ENCODE measurements around the gene PRDM12. TPM values are rescaled to one million over a fixed set of nuclear protein-coding genes. Genes with fewer than 3 reads are reported as not detected.

PRDM12 gene
- total and polyA plus RNA-seq, 2 of the 8 experiments (the other 6 are each of a cell fraction or from before 2014, with no cell fraction given): 0.14 to 0.22 TPM

GRCh38 chr9:130638284-130639123 is 25.9 kb upstream of the PRDM12 start:
- H3K4ac ChIP-seq (replicated peaks; ENCODE audit: insufficient read length, low read depth, low read length): peak overlapping the region; percentile 61
- H3K23ac ChIP-seq (ENCODE audit: insufficient read length): no peak overlapping the region
- H3K36me3 ChIP-seq (ENCODE audit: control insufficient read depth in 2 of 4, insufficient read depth in 4 of 4, low read length in 3 of 4): peaks cover 7 to 40% (median 16%) of the 10 kb centered on the region in 4 experiments; a peak in 7 of 8 replicates
- no peak overlapping the region; the same call in 1 of the 2 replicates for H3K18ac ChIP-seq (ENCODE audit: extremely low read depth, low read length)
- TF ChIP-seq HDAC2 (IDR thresholded peaks at IDR 0.05; ENCODE audit: borderline replicate concordance in 1 of 2, low read depth in 2 of 2, low read length in 2 of 2): no peak
- TF ChIP-seq ZNF274 (IDR thresholded peaks at IDR 0.05; ENCODE audit: borderline replicate concordance, extremely low read depth, low read length): no peak
- TF ChIP-seq MAX (IDR thresholded peaks at IDR 0.05): peak; percentile 34
- no peak overlapping the region for H4K8ac ChIP-seq (ENCODE audit: extremely low read depth, insufficient read depth, low read length)
- H3K23me2 ChIP-seq (ENCODE audit: low read depth, low read length): no peaks in the 10 kb centered on the region
- H4K5ac ChIP-seq (ENCODE audit: insufficient read length, low read depth, low read length): no peak overlapping the region
- FAIRE-seq (no peak), DNase-seq (ENCODE audit: low read depth in 1 of 2, low spot score in 2 of 2) (no peak)
- H3K9me3 ChIP-seq (ENCODE audit: insufficient read depth in 2 of 2, low read depth in 1 of 2, low read length in 1 of 2): no peaks in the 10 kb centered on the region
- no peak overlapping the region for H2AFZ ChIP-seq (ENCODE audit: low read length)
- H3K56ac ChIP-seq (replicated peaks; ENCODE audit: insufficient read length, low read depth, low read length): no peak overlapping the region
- H3K9ac ChIP-seq (replicated peaks in 1 of 4; ENCODE audit: extremely low read depth in 1 of 4, low read depth in 3 of 4, low read length in 3 of 4): no peak overlapping the region
- 88% methylated on average over 30 of the region's 37 CpGs; no CpG with 5 or more reads in 1 of the 2 experiments for WGBS, 2 experiments (ENCODE audit: extremely low coverage in 1 of 2, insufficient coverage in 1 of 2, insufficient read length in 1 of 2, insufficient replicate concordance in 2 of 2, low coverage in 1 of 2, low lambda C conversion rate in 2 of 2, missing lambda C conversion rate in 1 of 2)
- ChIA-PET POLR2A (ENCODE audit: partially characterized antibody) (interaction anchor here (1.4 to 1.9 kb wide), 2 partner anchors 9 to 25 kb away, joined by 4 to 7 read pairs; no protein-coding TSS in a partner anchor), CTCF (ENCODE audit: partially characterized antibody) (interaction anchor here (0.8 to 1.9 kb wide), 6 partner anchors 8 to 46 kb away, joined by 3 to 5 read pairs (median 4); no protein-coding TSS in a partner anchor)
- no peak overlapping the region for H3K4me2 ChIP-seq (ENCODE audit: insufficient read depth in 1 of 2, low read depth in 2 of 2, low read length in 2 of 2)
- H4K91ac ChIP-seq (replicated peaks; ENCODE audit: insufficient read length, low read length): no peak overlapping the region
- H3K27me3 ChIP-seq (replicated peaks in 1 of 4; ENCODE audit: control insufficient read depth in 3 of 4, extremely low read depth in 1 of 4, insufficient read depth in 3 of 4, low read length in 3 of 4): peaks cover 0 to 2% (median 0%) of the 10 kb centered on the region in 4 experiments; a peak in 1 of 7 replicates
- 0 out of 2 replicates have a peak overlapping the region, but pooled peaks have one; percentile 26 for H2BK5ac ChIP-seq (ENCODE audit: low read depth, low read length)
- no peak overlapping the region for H3K14ac ChIP-seq (ENCODE audit: insufficient read length)
- H3K79me1 ChIP-seq (ENCODE audit: low read depth, low read length): no peaks in the 10 kb centered on the region
- peaks cover 2 to 12% of the 10 kb centered on the region in 2 experiments for H4K20me1 ChIP-seq (replicated peaks in 1 of 2; ENCODE audit: control insufficient read depth in 1 of 2, insufficient read depth in 2 of 2, low read length in 2 of 2)
- no peak overlapping the region for H3K27ac ChIP-seq (ENCODE audit: low read depth, low read length)
- H2BK15ac ChIP-seq (ENCODE audit: low read length): no peak overlapping the region; the same call in 1 of the 2 replicates
- no peak overlapping the region for H3K4me3 ChIP-seq (ENCODE audit: extremely low read depth in 1 of 4, insufficient read depth in 2 of 4, low read depth in 3 of 4, low read length in 4 of 4)
- H3K79me2 ChIP-seq (ENCODE audit: control insufficient read depth in 1 of 2, insufficient read depth in 2 of 2, low read length in 2 of 2): no peaks in the 10 kb centered on the region
- no peak overlapping the region for H2BK120ac ChIP-seq (replicated peaks; ENCODE audit: low read depth, low read length)
- H2AK5ac ChIP-seq (ENCODE audit: low read depth, low read length): peak overlapping the region; percentile 67; the same call in 1 of the 2 replicates
- H2BK12ac ChIP-seq (ENCODE audit: low read depth, low read length): no peak overlapping the region; the same call in 1 of the 2 replicates
- peaks cover 0 to 7% (median 4%) of the 10 kb centered on the region in 4 experiments; a peak in 6 of 7 replicates for H3K4me1 ChIP-seq (replicated peaks in 1 of 4; ENCODE audit: control insufficient read depth in 3 of 4, insufficient read depth in 4 of 4, low read length in 3 of 4)
- H2BK20ac ChIP-seq (ENCODE audit: low read length): no peak overlapping the region
